OCI-LY1 (cell line): ENCODE measurements around the gene TMEM243.

ENCODE experiments used
- H2AFZ ChIP-seq: fragments of 200-600 bp; sonication (generic), shearing (Covaris generic); 2 replicates; pipeline ENCODE4 v1.6.0; 2014; ENCODE audit warnings: antibody characterized with exemption, mild to moderate bottlenecking, low read length
- H3F3A ChIP-seq: fragments of 200-600 bp; sonication (generic), shearing (Covaris generic); 2 replicates; pipeline ENCODE4 v1.6.0; 2014; ENCODE audit warnings: mild to moderate bottlenecking, antibody characterized with exemption, low read length, moderate library complexity; ENCODE audit not compliant: insufficient read depth
- H3K27ac ChIP-seq: fragments of 200-600 bp; sonication (generic); 2 replicates; pipeline ENCODE4 v1.5.1; 2014; ENCODE audit warnings: low read length, mixed run types, mild to moderate bottlenecking, low read depth; ENCODE audit not compliant: poor library complexity, severe bottlenecking
- H3K27me3 ChIP-seq: fragments of 200-600 bp; sonication (generic); 2 replicates; pipeline ENCODE4 v1.6.0; 2014; ENCODE audit warnings: antibody characterized with exemption, mild to moderate bottlenecking, low read length, moderate library complexity; ENCODE audit not compliant: insufficient read depth
- H3K36me3 ChIP-seq: fragments of 200-600 bp; sonication (generic); 2 replicates; pipeline ENCODE4 v1.6.1; 2014; ENCODE audit warnings: mild to moderate bottlenecking, antibody characterized with exemption, low read length, moderate library complexity, mixed read lengths; ENCODE audit not compliant: insufficient read depth
- H3K4me1 ChIP-seq: fragments of 200-600 bp; sonication (generic); 2 replicates; pipeline ENCODE4 v1.5.1; 2014; ENCODE audit warnings: mild to moderate bottlenecking, low read length, moderate library complexity; ENCODE audit not compliant: insufficient read depth, severe bottlenecking
- H3K4me2 ChIP-seq: fragments of 200-600 bp; sonication (generic), shearing (Covaris generic); 2 replicates; pipeline ENCODE4 v1.6.1; 2014; ENCODE audit warnings: low read length
- H3K4me3 ChIP-seq: fragments of 200-600 bp; sonication (generic); 2 replicates; pipeline ENCODE4 v1.5.1; 2014; ENCODE audit warnings: low read length, low read depth, mild to moderate bottlenecking, mixed read lengths; ENCODE audit not compliant: poor library complexity, severe bottlenecking
- H3K79me2 ChIP-seq: fragments of 200-600 bp; shearing (Covaris generic); 2 replicates; pipeline ENCODE4 v1.6.1; 2016; ENCODE audit warnings: mixed run types, low read length, mixed read lengths; ENCODE audit not compliant: insufficient read depth
- H3K9ac ChIP-seq: fragments of 200-600 bp; sonication (generic), shearing (Covaris generic); 2 replicates; pipeline ENCODE4 v1.6.1; 2014; ENCODE audit warnings: mild to moderate bottlenecking, low read length, mixed read lengths
- H3K9me2 ChIP-seq: fragments of 200-600 bp; sonication (generic), shearing (Covaris generic); 2 replicates; pipeline ENCODE4 v1.6.1; 2014; ENCODE audit warnings: low read depth, mild to moderate bottlenecking, low read length, mixed read lengths
- H3K9me3 ChIP-seq: fragments of 200-600 bp; shearing (Covaris generic); 2 replicates; pipeline ENCODE4 v1.6.1; 2014; ENCODE audit warnings: low read length, mixed read lengths
- H4K20me1 ChIP-seq: fragments of 200-600 bp; sonication (generic), shearing (Covaris generic); 2 replicates; pipeline ENCODE4 v1.6.0; 2016; ENCODE audit warnings: mild to moderate bottlenecking, low read length; ENCODE audit not compliant: insufficient read depth
- CTCF ChIP-seq: fragments of 200-600 bp; sonication (generic), shearing (Covaris generic); IDR thresholded peaks from 2 replicates; pipeline ENCODE4 v1.5.1; 2017; ENCODE audit warnings: mild to moderate bottlenecking, antibody characterized with exemption, low read length, moderate library complexity, mixed read lengths
- EZH2 ChIP-seq: fragments of 200-600 bp; sonication (generic), shearing (Covaris generic); IDR thresholded peaks from 2 replicates; pipeline ENCODE4 v1.8.0; 2017; ENCODE audit warnings: borderline replicate concordance, mixed run types, mild to moderate bottlenecking, antibody characterized with exemption, low read length, moderate library complexity, mixed read lengths

Gene TMEM243

GRCh38 chr7:87147500-87147899, 72.0 kb downstream of the TMEM243 start:
- H3K79me2 ChIP-seq = no peaks in the 10 kb centered on the region
- H2AFZ ChIP-seq = no peak overlapping the region
- no peaks in the 10 kb centered on the region for H3K9me2 ChIP-seq
- H3K4me3 ChIP-seq = no peak overlapping the region
- no peaks in the 10 kb centered on the region for H4K20me1 ChIP-seq
- no peaks in the 10 kb centered on the region for H3K27me3 ChIP-seq
- no peaks in the 10 kb centered on the region for H3K36me3 ChIP-seq
- no peak overlapping the region for H3K4me2 ChIP-seq
- peaks cover 21% of the 10 kb centered on the region for H3K4me1 ChIP-seq
- no peaks in the 10 kb centered on the region for H3K9me3 ChIP-seq
- no peaks in the 10 kb centered on the region; the same call in 1 of the 2 replicates for H3F3A ChIP-seq
- no peak overlapping the region for H3K27ac ChIP-seq
- no peak overlapping the region for H3K9ac ChIP-seq
- TF ChIP-seq CTCF = no peak
- TF ChIP-seq EZH2 = no peak

GRCh38 chr7:87146740-87147386, 72.7 kb downstream of the TMEM243 start:
- TF ChIP-seq CTCF (no peak), EZH2 (no peak)

More at GRCh38 chr7:87146740-87147386, 72.7 kb downstream of the TMEM243 start:
- no peak overlapping the region for H3K4me3 ChIP-seq
- H3K9me2 ChIP-seq = no peaks in the 10 kb centered on the region
- H2AFZ ChIP-seq = no peak overlapping the region
- H3K4me1 ChIP-seq = peaks cover 21% of the 10 kb centered on the region
- no peaks in the 10 kb centered on the region; the same call in 1 of the 2 replicates for H3F3A ChIP-seq
- H3K9ac ChIP-seq = no peak overlapping the region
- H3K36me3 ChIP-seq = no peaks in the 10 kb centered on the region
- H3K27ac ChIP-seq = no peak overlapping the region
- no peaks in the 10 kb centered on the region for H3K27me3 ChIP-seq
- H4K20me1 ChIP-seq = no peaks in the 10 kb centered on the region
- no peaks in the 10 kb centered on the region for H3K9me3 ChIP-seq
- H3K79me2 ChIP-seq = no peaks in the 10 kb centered on the region
- no peak overlapping the region for H3K4me2 ChIP-seq
